RKO (cell line): ENCODE measurements around the gene TRMT6.

Experiments
- DNase-seq: peaks from one replicate; pipeline ENCODE4 v3.0.0-alpha.2; 2016; ENCODE audit warnings: low spot score

Gene TRMT6, protein sequence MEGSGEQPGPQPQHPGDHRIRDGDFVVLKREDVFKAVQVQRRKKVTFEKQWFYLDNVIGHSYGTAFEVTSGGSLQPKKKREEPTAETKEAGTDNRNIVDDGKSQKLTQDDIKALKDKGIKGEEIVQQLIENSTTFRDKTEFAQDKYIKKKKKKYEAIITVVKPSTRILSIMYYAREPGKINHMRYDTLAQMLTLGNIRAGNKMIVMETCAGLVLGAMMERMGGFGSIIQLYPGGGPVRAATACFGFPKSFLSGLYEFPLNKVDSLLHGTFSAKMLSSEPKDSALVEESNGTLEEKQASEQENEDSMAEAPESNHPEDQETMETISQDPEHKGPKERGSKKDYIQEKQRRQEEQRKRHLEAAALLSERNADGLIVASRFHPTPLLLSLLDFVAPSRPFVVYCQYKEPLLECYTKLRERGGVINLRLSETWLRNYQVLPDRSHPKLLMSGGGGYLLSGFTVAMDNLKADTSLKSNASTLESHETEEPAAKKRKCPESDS

GRCh38 chr20:5950271-5951031, at the start of gene TRMT6, which contains the start of gene MCM8:
Gene TRMT6 (minus strand): TSS chr20:5950533. CDS start chr20:5950405, 128 bp downstream.
Gene MCM8 (plus strand): TSS chr20:5950652. CDS start chr20:5952016, 1,364 bp downstream.
- peak; percentile 100 for DNase-seq

DNA sequence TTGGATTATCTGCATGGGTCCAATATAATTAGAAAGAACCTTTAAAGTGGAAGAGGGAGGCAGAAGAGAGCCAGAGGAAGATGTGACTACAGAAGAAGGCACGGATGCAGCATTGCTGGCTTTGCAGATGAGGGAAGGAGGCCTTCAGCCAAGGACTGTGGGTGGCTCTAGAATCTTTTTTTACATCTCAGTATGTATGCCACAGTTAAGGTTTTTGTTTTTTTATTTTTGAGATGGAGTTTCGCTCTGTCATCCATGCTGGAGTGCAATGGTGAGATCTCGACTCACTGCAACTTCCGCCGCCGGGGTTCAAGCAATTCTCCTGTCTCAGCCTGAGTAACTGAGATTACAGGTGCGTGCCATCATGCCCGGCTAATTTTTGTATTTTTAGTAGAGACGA, 49.5 kb upstream of the TRMT6 start:
- DNase-seq: no peak

DNA sequence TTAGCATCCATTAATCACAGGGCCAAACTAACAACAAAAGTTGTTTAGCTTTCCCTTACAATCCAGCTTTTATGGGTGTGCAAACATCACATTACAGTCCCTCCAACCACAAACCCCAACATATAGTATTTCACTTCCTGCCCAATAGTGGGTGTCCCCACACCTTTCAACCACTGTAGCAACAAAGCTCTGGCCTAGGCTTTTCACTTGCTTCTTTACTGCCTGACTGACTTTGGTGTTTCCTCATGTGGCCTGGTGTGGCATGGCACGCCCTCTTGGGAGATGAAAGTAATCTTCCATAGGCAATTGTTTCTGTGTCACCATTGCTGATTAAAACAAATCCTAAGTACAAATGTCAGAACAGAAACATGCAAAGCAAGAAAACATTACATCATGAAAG, 46.4 kb upstream of the TRMT6 start:
- DNase-seq: peak; percentile 57

DNA sequence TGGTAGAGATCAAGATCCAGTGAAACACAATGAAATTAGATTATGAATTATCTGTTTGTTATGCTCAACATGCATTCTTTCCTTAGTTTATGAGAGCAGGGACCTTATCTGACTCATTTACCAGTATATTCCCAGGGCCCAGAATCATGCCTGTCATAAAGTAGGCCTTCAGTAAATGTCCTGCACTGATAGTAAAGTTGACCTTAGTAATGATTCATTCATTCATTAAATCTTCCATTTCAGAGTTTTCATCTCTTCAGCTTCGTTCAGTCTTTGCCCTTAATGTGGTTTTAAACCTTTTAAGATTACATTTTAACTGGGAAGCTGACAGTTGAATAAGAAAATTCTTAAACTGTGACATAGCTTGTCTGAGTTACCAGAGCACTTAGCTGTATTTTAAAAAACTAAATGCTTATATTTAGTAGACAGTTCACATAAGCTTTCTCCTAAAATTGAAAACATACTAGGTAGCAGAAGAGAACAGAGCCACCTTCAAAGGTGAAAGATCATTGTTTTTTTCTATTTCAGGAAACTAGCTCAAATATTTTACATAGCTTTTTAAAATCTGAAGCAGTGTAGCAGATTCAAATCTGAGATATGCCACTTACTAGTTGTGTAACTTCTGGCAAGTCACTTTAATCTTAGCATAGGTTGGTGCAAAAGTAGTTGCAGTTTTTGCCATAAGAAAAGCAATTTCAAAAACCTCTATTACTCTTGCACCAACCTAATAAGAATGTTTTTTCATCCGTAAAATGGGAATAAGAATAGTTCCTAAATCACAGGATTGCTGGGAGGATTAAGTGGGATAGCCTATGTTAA, 41.5 kb upstream of the TRMT6 start:
- no peak for DNase-seq

DNA sequence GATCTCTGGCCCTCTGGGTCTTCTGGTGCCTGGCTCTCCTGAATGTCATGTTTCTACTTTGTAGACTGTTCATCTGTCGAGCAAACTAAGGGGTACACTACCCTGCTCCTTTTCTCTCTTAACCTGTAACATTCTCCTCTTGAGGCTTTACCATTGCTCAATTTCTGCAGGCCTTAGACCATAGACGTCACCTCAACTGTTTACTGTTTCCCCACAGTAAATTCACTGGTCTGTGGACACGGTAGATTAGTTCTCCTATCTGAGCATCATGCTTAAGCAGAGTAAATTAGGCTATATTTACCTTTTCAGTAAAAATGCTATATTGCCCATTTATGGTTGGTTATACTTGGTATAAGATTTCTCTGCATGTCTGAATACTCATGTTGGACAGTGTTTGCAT, 40.6 kb upstream of the TRMT6 start:
- DNase-seq: no peak

- no peak for DNase-seq
These were observed 39.2 kb upstream of the TRMT6 start for GRCh38 chr20:5989539-5989938.

DNA sequence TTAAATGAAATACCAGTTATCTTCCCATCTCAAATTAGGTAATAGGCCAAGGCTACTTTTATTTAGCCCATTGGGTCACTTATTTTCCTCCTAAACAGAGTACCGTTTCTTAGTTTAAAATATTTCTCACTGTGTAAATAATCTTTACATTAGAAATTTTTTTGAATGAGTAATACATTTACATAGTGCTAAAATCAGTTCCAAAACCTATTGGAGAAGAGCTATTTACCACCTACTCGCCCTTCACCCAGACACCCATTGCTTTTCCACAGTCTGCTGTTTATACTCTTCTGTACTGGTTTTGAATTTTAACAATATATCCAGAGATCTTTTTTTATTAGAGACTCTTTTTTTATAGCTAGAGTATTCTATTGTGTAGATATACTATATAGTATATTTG, 37.0 kb upstream of the TRMT6 start:
- no peak for DNase-seq

- no peak for DNase-seq
These were observed 30.6 kb upstream of the TRMT6 start for GRCh38 chr20:5980720-5981538.

GRCh38 chr20:5979801-5980200, 29.5 kb upstream of the TRMT6 start:
- no peak for DNase-seq

- no peak for DNase-seq
These were observed 27.6 kb upstream of the TRMT6 start for GRCh38 chr20:5977975-5978374.

GRCh38 chr20:5977223-5977622, 26.9 kb upstream of the TRMT6 start:
- no peak for DNase-seq

DNA sequence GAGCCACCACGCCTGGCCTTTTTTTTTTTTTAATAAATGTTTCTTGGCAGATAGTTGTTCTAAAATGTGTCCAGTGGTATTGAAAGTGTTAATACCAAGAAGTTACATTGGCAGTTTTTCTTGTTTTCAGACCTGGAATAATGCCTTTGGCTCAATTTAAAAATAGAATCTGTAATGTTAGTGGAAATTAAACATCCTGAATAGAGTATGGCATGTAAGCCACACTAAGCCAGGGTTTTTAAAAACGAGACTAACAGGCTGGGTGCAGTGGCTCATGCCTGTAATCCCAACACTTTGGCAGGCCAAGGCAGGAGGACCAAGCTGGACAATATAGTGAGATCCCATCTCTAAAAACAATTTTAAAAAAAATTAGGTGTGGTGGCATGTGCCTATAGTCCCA, 25.4 kb upstream of the TRMT6 start:
- no peak for DNase-seq

DNA sequence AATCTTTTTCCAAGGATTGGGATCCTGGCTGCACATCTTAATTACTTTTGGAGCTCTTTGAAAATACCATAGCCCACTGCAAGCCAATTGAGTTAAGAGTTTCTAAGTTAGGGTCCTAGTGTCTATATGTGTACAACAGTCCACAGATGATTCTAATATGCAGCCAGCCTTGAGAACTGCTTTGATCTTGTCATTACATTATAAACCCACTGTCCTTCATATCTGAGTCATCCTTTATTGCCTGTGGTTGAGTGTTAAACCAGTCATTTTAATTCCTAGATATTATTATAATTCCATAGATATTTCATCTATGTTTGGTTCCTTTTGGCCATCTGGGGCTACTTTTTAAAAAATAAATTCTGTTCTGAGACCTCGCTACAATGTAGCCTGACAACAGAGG, 24.2 kb upstream of the TRMT6 start:
- no peak for DNase-seq

DNA sequence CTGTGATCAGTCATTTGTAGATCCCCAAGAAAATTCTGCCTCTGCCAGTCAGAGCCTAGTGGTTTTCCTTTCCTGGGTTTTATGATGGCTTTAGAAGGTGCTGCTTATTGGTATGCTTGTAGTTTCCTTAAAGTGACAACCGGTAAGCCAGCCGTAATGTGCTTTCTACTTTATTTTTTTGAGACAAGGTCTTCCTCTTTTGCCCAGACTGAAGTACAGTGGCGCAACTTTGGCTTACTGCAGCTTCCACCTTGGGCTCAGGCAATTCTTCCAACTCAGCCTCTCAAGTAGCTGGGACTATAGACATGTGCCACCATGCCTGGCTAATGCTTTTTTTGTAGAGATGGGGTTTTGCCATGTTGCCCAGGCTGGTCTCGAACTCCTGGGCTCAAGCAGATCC, 23.6 kb upstream of the TRMT6 start:
- no peak for DNase-seq

- DNase-seq: no peak
These were observed 22.8 kb upstream of the TRMT6 start for GRCh38 chr20:5973172-5973571.

DNA sequence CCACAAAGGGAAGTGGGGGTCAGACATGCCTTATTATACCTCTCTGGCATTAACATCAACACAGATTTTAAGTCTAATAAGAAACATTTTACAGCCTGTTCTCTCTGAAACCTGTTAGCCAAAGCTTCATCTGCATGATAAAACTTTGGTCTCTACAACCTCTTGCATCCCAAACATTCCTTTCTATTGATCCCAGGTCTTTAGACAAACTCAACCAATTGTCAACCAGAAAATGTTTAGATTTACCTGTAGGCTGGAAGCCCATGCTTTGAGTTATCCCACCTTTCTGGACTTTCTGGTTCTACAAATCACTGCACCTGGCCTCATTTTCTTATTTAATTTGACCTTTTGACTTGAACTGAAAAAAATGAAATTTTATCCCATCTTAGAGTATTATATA, 20.9 kb upstream of the TRMT6 start:
- no peak for DNase-seq

DNA sequence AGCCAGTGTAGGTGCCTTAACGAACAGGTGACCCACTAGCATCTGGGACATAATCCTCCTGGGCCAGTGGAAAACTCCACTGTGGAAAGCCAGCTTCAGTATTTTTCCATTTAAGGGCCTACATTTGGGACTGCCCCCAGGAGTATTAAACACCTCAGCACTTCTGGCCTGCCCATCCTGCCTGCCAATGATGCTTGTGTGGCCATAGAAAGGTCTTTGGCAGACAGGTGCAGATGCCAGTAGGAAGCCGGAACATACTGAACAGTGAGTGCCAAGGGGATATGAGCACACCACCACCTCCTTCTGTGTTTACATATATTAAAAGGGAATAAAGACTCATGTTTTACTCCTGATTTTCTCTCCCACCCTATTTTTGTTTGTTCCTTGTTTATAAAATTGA, 20.0 kb upstream of the TRMT6 start:
- DNase-seq: no peak

- no peak for DNase-seq
These were observed 19.6 kb upstream of the TRMT6 start for GRCh38 chr20:5969940-5970339.

DNA sequence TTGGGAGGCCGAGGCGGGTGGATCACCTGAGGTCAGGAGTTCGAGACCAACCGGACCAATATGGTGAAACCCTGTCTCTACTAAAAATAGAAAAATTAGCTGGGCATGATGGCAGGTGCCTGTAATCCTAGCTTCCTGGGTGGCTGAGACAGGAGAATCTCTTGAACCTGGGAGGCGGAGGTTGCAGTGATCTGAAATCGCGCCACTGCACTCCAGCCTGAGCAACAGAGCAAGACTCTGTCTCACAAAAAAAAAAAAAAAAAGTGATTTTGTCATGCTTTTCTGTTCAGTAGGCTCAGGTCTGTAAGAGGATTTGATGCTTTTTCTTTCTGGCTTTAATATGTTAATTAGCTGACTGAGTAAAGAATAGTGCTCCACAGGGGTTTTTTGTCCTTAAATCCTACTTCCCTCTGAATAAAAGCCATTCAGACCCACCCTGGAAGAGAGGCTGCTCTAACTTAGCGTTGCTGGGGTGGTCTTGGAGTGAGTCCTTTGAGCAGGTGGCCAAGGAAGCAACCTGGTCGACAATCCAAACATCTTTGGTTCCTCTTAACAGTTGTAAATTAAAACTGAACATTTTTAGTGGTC, 19.1 kb upstream of the TRMT6 start:
- no peak for DNase-seq

DNA sequence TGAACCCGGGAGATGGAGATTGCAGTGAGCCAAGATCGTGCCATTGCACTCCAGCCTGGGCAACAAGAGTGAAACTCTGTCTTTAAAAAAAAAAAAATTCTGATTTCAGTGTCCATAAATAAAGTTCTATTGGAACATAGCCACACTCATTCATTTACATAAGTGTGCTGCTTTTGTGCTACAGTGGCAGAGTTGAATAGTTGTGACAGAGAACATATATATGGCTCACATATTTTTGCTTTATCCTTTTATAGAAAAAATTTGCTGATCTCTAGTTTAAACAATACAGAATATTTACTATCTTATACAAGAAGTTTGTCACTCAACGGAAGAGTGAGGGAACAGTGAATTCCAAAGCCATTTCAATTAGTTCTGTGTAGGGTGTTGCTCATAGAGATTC, 18.1 kb upstream of the TRMT6 start:
- DNase-seq: no peak

- DNase-seq: no peak
These were observed 17.1 kb upstream of the TRMT6 start for GRCh38 chr20:5967469-5967868.
